Ovary (tissue), 9 donors: ENCODE results near the gene MB. TPM values are rescaled to one million over a fixed set of nuclear protein-coding genes. Genes with fewer than 3 reads are reported as not detected.

Experiments used
- DNase-seq, 5 donors: peaks; one replicate each; pipeline ENCODE4 v3.0.0-alpha.2; 2019 to 2020
- H3K27ac ChIP-seq, 2 donors: fragments of 200-600 bp; one replicate each; pipeline versions ENCODE4 v1.5.1 to v1.8.0; 2019 to 2022
- H3K27me3 ChIP-seq: fragments of 200-600 bp; one replicate; pipeline ENCODE4 v1.8.0; 2022
- H3K36me3 ChIP-seq: fragments of 200-600 bp; sonication (generic); one replicate; pipeline ENCODE4 v1.5.1; 2019
- H3K4me1 ChIP-seq: one replicate; pipeline ENCODE4 v1.8.1; 2013; ENCODE audit warnings: mild to moderate bottlenecking, moderate library complexity; ENCODE audit not compliant: insufficient read depth
- H3K4me3 ChIP-seq: fragments of 200-600 bp; sonication (generic); one replicate; pipeline ENCODE4 v1.5.1; 2017
- H3K9me3 ChIP-seq, 2 donors: fragments of 200-600 bp in 1 of 2; sonication (generic) in 1 of 2; one replicate each; pipeline versions ENCODE4 v1.5.1 to v1.8.1; 2013 to 2019; ENCODE audit warnings: mild to moderate bottlenecking in 1 of 2, moderate library complexity in 1 of 2
- EP300 ChIP-seq: sonication (generic); formaldehyde crosslinking; IDR thresholded peaks from one replicate; pipeline ENCODE4 v1.6.1; 2017; ENCODE audit warnings: antibody characterized with exemption
- POLR2A ChIP-seq: fragments of 450-650 bp; IDR thresholded peaks from one replicate; pipeline ENCODE4 v1.6.1; 2017; ENCODE audit warnings: antibody characterized with exemption, mild to moderate bottlenecking, moderate library complexity
- WGBS, 3 donors: extraction: QIAGEN DNeasy Blood & Tissue Kit in 1 of 3; methylation state at CpG; one replicate each; pipeline versions ENCODE4 v1.1.5 to v1.1.7; 2013 to 2017; 5-methylcytosine and 5-hydroxymethylcytosine counted together
- intact Hi-C, 4 donors: fragments of 100-400 bp; cut with DNase I; formaldehyde crosslinking; loops; one replicate each; pipeline versions ENCODE4 v1.11.0 to v1.15.1; 2022 to 2023
- polyA plus RNA-seq, 2 donors: library from polyadenylated mRNA; stranded (reverse); fragments of 200-250 nt in 1 of 2; fragments of 350-450 nt in 1 of 2; fragmentation: Illumina TruSeq in 1 of 2; extraction: RNeasy Lipid Tissue Mini Kit (QIAGEN cat#74804) in 1 of 2; gene quantifications; one replicate each; pipeline ENCODE4 v1.2.3, GENCODE V29; 2013 to 2014
- total RNA-seq, 7 donors: library from RNA; depleted of rRNA in 2 of 7; stranded (reverse); fragments of >200 nt in 2 of 7; fragmentation: NEBNext Ultra II Directional in 3 of 7; extraction: Animal tissue kit (Norgen Biotek cat#: 25700) in 3 of 7; gene quantifications; one replicate each; pipeline versions ENCODE4 v1.1.0 to v1.2.4, GENCODE V29; 2016 to 2023
- TF ChIP-seq, protein P1 (sequence below), 3 donors: fragments of 450-650 bp in 2 of 3; fragments of 200-600 bp in 1 of 3; IDR thresholded peaks; one replicate each; pipeline versions ENCODE4 v1.5.1 to v1.8.0; 2016 to 2022; ENCODE audit warnings: antibody characterized with exemption in 3 of 3, mild to moderate bottlenecking in 1 of 3
- donor health status: DM: no; HTN: no; CAD: no; lungs with moderate emphysema.
- donor health status: DM: no; HTN: no; CAD: no.
- donor health status: Bipolar disorder and iron deficiency.
- donor health status: DM: yes; HTN: yes; CAD: no.
- donor health status: DM: no; HTN: no; CAD: no.
- donor health status: DM: yes; HTN: yes; CAD: no.

MB gene
- total and polyA plus RNA-seq, 9 donors = 1.3 to 3.0 (median 1.9) TPM; not detected in 3

- H3K4me3 ChIP-seq = no peak overlapping the region
- no peaks in the 10 kb centered on the region for H3K27me3 ChIP-seq
- H3K27ac ChIP-seq = no peak overlapping the region
- no peaks in the 10 kb centered on the region for H3K9me3 ChIP-seq
- WGBS, 3 donors = 90 to 94% (median 91%) methylated on average over 5 of the region's 5 CpGs
- H3K4me1 ChIP-seq = no peaks in the 10 kb centered on the region
- no peaks in the 10 kb centered on the region for H3K36me3 ChIP-seq
- intact Hi-C loops = no loop called here
- TF ChIP-seq EP300 = no peak
- TF ChIP-seq, protein P1, sequence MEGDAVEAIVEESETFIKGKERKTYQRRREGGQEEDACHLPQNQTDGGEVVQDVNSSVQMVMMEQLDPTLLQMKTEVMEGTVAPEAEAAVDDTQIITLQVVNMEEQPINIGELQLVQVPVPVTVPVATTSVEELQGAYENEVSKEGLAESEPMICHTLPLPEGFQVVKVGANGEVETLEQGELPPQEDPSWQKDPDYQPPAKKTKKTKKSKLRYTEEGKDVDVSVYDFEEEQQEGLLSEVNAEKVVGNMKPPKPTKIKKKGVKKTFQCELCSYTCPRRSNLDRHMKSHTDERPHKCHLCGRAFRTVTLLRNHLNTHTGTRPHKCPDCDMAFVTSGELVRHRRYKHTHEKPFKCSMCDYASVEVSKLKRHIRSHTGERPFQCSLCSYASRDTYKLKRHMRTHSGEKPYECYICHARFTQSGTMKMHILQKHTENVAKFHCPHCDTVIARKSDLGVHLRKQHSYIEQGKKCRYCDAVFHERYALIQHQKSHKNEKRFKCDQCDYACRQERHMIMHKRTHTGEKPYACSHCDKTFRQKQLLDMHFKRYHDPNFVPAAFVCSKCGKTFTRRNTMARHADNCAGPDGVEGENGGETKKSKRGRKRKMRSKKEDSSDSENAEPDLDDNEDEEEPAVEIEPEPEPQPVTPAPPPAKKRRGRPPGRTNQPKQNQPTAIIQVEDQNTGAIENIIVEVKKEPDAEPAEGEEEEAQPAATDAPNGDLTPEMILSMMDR (IDR thresholded peaks at IDR 0.05) = no peak
- TF ChIP-seq POLR2A = no peak
- no peak for DNase-seq
Measured at GRCh38 chr22:35558031-35558430, 59.1 kb downstream of the MB start.

Other genes starting within 250 kb of the MB start
- gene HMOX1, start 236.2 kb downstream of the MB start, total RNA-seq = 100 to 1,000 TPM in 1 of 7 donors, 10 to 100 TPM in 6; 45.0 to 101 (median 55.6) TPM
- gene HMOX1, start 236.2 kb downstream of the MB start, polyA plus RNA-seq = 100 to 1,000 TPM in 1 of 2 donors, 10 to 100 TPM in 1; 71.4 to 243 TPM
- 10 to 100 TPM; 20.8 to 42.0 (median 39.1) TPM for gene MCM5, start 217.2 kb downstream of the MB start, total RNA-seq
- gene MCM5, start 217.2 kb downstream of the MB start, polyA plus RNA-seq = 10 to 100 TPM in 1 of 2 donors, 1 to 10 TPM in 1; 6.6 to 42.5 TPM
- 1 to 10 TPM in 5 of 7 donors, under 1 TPM in 2; 0.24 to 4.4 (median 2.8) TPM for gene RASD2, start 76.5 kb downstream of the MB start, total RNA-seq
- 1 to 10 TPM in 1 of 2 donors, under 1 TPM in 1; 0.75 to 1.3 TPM for gene RASD2, start 76.5 kb downstream of the MB start, polyA plus RNA-seq
- gene APOL6, start 31.1 kb upstream of the MB start, total RNA-seq = 10 to 100 TPM; 11.1 to 34.1 (median 21.4) TPM
- 10 to 100 TPM; 12.6 to 18.6 TPM for gene APOL6, start 31.1 kb upstream of the MB start, polyA plus RNA-seq
- gene APOL5, start 100.5 kb upstream of the MB start, total RNA-seq = not detected
- not detected for gene APOL5, start 100.5 kb upstream of the MB start, polyA plus RNA-seq